ENCODE data around the gene SEC23A.
"Not testable (repeated sequence)": the region's sequence is repeated elsewhere in the genome, so short reads cannot be mapped to it uniquely, and the experiment has no call there.

SEC23A gene

DNA sequence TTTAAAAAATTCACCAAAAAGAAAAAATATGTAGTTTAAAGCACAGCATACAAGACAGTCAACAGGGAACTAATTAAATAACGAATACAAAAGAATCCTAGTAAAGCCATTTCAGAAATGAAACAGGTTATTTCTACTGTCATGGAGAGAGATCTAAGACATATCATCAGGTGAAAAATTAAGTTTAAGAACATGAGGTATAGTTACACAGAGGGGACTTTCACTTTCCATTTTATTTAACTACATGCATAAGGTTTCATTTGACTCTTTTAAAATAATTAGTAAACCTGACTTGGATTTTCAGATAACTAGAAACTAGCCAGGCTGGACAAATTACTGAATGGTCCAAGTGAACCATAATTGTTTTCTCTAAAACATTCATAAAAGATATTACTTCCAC is 11.3 kb downstream of the SEC23A start:
- no peak for DNase-seq (ENCODE audit: low read depth)

DNA sequence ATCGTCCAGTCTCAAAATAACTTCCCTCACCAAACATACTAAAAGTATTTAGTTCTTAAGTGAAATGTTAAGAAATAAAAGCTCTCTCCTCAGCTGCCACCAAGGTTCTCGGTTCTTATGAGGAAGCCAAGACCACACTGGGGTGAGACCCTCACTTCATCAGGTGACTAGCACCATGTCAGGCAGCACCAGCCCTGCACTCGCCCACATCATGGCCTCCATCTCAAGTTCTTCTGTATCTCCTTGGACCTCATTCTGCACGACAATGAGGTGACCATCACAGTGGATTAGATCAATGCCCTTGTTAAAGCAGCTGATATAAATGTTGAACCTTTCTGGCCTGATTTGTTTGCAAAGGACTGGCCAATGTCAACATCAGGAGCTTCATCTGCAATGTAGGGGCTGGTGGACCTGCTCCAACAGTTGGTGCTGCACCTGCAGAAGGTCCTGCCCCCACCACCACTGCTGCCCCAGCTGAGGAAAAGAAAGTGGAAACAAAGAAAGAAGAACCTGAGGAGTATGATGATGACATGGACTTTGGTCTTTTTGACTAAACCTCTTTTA is 12.4 kb downstream of the SEC23A start:
- DNase-seq (ENCODE audit: low read depth), result no peak

DNA sequence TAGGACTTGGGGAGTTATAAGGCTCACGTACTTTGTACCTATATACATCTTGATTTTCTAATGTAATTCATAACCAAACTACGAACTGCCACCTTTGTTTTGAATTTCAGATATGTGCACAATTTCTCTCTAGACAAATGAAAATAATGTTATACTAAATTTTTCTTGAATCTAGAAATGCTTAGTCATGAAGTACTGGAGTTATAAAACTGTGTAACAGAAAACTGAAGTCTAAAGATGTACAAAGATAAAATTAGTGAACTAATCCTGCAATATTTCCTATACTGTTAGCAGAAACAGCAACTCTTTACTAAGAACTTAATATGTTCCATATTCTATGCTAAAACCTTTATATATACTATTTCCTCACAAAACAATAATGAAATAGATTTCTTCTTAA is 15.5 kb downstream of the SEC23A start:
- no peak for DNase-seq (ENCODE audit: low read depth)

DNA sequence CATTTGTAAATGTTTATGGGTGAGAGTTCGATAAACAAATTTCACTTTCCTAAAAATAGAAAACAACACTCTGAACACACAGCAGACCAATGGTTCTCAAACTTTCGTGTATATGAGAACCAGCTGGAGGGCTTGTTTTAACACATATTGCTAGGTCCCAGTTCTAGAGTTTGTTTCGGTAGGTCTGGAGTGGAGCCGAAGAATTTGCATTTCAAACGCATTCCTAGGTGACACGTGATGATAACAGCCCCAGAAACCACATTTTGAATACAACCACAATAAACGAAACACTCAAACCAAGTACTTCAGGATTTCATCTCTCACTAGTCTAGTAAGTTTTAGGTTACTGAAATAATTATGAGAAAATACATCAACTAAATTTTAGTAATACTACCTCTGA is 17.1 kb downstream of the SEC23A start:
- no peak for DNase-seq (ENCODE audit: low read depth)

DNA sequence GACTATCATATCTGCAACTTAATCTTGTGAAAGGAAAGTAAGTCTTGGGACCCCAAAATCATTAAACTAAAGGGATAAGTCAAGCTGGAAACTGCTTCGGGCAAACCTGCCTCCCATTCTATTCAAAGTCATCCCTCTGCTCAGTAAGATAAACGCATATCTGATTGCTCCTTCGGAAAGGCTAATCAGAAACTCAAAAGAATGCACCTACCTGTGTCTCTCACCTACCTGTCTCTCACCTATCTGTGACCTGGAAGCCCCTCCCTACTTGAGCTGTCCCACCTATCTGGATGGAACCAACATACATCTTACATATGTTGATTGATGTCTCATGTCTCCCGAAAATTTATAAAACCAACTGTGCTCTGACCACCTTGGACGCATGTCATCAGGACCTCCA is 19.9 kb downstream of the SEC23A start:
- no peak for DNase-seq (ENCODE audit: low read depth)

DNA sequence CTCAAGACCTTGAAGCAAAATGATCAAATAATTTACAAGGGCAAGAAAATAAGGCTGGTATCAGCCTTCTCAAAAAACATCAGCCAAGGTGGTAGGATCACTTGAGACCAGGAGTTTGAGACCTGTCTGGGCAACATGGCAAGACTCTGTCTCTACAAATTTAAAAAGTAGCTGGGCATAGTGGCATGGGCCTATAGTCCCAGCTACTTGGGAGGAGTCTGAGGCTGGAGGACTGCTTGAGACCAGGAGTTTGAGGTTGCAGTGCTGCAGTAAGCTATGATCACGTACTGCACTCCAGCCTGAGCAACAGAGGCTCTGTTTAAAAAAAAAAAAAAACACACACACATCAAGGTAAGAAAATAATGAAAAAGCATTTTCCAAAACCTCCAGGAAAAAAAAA is 22.1 kb downstream of the SEC23A start:
- no peak for DNase-seq (ENCODE audit: low read depth)

DNA sequence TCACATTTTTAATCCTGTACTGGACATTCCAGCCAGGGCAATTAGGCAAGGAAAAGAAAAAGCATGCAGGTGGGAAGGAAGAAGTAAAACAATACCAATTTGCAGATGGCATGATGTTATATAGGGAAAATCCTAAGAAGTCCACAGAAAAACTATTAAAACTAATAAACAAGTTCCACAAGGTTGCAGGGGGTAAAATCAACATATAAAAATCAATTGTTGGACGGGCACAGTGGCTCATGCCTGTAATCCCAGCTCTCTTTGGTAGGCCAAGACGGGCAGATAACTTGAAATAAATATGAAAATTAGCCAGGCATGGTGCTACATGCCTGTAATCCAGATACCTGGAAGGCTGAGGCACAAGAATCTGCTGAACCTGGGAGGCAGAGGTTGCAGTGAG is 31.9 kb downstream of the SEC23A start:
- no peak for DNase-seq (ENCODE audit: low read depth)

DNA sequence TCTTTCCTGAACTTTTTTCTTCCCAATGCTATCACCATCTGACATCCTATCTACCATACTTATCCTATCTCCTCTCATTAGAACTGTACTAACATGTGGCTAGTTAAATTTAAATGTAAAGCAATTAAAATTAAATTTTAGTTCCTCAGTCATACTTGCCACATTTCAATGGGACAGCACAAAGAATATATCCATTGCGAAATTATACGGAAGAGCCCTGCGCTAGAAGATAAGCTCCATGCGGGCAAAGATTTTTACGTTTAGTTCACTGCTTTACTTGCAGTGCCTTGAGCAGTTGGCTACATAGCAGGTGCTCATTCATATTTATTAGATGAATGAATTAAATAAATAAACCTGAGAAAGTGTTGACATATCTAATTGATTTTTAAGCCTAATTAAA is 33.1 kb downstream of the SEC23A start:
- no peak for DNase-seq (ENCODE audit: low read depth)

DNA sequence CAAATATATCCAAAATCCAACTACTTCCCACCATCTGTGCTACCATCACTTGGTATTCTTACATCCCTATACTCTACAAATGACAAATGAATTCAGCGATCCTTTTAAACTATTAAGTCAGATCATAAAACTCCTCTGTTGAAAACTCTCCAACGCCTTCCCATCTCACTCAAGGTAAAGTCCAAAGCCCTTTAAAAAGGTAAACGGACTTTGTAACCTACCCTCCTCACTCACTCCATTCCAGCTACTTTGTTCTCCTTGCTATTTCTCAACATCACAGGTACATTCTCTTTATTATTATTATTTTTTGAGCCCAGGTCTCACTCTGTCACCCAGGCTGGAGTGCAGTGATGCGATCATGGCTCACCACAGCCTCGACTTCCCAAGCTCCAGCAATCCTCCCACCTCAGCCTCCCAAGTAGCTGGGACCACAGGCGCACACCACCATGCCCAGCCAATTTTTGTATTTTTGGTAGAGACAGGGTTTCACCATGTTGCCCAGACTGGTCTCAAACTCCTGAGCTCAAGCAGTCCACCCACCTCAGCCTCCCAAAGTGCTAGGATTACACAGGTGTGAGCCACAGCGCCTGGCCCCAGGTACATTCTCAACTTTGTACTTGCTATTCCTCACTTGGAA is 33.7 kb downstream of the SEC23A start:
- DNase-seq (ENCODE audit: low read depth), result not testable (repeated sequence)

DNA sequence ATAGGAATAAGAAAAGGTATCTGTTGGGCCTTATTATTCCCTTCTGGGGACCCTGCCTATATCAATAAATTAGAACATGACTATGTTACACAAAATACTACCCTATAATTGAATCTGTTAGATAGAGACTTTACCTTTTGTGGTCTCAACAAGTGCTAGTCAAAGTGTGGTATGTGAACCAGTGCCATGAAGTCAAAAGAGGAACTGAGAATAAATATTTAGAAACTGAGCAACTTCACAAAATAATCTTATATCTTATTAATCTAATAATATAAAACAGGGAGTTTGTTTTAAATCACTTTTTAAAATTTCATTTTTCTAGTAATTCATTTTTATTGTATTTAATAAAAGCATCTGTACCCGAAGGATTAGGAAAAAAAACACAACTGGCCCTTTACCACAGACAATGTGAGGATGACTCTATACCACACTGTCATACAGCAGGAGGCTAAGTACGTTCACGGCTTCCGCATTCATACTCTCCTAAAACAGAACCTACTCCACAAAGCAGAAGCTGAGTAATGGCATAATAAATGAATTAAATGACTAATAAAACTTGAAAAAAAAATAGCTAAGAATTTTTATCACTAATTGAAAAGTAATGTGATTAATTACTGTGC is 42.1 kb downstream of the SEC23A start:
- DNase-seq (ENCODE audit: low read depth), result no peak

DNA sequence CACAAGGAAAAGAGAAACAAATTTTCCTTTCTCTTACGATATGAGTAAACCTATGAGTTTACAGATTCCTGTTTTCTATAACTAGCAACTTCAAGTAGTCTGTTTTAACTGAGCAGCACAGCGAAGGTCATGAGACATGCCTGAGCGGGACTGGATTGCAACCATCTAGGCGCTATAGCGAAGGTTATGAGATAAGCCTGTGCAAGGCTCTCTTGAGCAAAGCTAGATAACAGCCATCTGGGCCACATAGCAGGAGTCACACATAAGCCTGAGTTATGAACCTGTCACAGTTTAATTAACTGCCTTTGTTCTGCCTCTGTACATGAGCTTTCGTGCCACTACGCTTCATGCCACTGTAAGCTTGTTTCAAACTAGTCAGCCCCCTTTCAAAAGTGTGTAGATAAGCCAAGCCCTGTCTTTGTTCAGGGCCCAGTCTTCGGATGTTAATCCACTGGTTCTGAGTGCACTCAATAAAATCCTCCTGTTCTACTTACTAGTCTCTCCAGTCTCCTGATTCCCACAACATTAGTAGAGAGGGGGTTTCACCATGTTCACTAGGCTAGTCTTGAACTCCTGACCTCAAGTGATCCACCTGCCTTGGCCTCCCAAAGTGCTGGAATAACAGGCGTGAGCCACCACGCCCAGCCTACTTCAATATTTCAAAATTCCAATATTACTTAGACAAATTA is 47.1 kb downstream of the SEC23A start:
- DNase-seq (ENCODE audit: low read depth), result no peak

DNA sequence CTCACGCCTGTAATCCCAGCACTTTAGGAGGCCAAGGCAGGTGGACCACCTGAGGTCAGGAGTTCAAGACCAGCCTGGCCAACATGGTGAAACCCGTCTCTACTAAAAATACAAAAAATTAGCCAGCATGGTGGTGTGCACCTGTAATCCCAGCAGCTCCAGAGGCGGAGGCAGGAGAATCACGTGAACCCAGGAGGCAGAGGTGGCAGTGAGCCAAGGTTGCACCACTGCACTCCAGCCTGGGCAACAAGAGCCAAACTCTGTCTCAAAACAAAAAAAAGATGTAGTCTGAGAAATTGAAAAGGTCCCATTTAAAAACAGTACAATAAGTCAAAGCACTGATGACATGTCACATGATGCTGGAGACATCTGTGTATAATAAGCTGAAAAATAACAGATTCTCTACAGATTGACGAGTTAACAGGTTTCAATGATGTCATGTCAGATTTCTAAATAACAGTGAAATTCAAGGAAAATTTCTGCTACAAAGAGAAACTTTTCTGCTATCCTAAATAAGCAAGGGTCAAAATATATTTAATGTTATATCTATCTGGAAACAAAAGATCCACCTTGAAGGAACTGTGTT is 50.1 kb downstream of the SEC23A start:
- not testable (repeated sequence) for DNase-seq (ENCODE audit: low read depth)

DNA sequence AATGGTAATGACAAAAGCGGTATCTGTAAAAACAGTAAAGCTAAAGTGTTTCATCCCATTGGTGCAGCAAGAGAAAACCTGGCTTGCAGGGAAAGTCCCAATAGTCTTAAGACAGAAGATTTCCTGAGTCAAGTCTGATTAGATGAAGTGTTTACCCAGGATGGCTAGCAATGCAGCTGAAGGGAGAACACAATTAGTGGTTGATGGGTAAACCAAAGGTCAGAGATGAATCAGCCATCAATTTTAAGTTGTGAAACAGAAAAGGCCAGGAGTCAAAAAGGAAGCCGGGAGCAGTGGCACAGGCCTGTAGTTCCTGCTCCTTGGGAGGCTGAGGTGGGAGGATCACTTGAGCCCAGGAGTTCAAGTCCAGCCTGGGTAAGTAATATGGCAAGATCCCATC is 52.6 kb downstream of the SEC23A start:
- peak; percentile 82 for DNase-seq (ENCODE audit: low read depth)

DNA sequence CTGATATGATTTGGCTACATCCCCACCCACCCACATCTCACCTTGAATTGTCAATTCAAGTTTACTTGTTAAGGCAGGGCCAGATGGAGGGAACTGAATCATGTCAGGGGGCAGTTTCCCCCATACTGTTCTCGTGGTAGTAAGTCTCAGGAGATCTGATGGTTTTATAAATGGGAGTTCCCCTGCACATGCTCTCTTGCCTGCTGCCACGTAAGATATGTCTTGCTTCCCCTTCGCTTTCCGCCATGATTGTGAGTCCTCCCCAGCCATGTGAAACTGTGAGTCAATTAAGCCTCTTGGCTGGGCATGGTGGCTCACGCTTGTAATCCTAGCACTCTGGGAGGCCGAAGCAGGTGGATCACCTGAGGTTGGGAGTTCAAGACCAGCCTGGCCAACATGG is 57.1 kb downstream of the SEC23A start:
- DNase-seq (ENCODE audit: low read depth), result not testable (repeated sequence)

DNA sequence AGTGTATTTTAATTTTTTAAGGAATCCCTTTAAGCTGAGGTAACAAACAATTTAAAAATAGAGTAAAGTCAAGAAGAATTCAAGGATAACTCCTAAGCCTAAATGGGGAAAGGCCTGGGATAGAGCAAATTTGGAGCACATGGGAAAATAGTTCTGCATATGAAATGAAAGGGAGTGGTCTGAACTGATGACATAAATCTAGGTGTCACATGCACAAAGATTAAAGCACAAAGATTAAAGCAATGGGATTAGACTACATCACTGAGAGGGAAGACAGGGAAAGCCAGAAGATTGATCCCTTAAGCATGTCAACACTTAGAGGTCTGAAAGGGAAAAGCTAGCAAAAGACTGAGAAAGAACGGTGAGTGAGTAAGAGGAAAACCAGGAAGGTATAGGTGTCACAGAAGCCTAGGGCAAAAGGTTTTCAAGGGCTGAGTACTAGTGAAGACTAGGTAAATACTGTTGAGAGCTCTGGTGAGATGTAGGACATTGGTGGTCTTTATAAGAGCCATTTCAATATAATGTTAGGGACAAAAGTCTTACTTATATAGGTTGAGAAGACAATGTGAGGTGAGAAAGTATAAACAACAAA is 59.6 kb downstream of the SEC23A start:
- DNase-seq (ENCODE audit: low read depth), result no peak

DNA sequence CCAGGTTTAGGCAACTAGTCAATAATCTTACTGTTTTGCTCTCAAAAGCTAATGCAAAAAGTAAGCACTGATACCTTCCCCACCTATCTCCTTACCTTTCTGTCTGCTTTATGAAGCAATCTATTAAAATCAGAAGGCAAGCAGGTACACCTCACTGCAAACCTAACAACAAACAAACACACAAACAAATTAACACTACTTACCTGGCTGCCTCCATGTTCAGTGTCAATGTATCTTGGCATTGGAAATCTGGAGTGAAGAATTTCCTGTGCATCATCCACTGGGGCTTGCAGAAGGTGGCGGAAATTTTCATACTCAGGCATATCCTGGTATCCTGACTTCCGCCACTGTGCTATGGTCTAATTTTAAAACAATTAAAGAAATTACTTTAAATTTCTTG is 62.5 kb downstream of the SEC23A start:
- DNase-seq (ENCODE audit: low read depth), result no peak

DNA sequence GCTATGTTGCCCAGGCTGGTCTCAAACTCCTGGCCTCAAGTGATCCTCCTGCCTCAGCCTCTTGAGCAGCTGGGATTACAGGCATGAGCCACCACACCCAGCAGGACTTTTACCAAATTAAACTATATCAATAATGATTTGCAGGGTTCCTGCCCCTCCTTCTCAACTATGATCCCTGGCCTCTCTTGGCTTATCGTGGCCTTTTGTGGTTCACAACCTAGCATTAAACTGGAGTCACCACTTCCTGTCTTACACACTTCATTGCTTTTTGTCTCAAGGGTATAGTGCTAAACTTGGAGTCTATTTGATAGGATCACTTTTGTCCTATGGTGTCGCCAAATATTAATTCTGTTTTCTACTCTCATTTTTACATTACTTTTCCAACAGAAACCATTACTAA is 64.5 kb downstream of the SEC23A start:
- DNase-seq (ENCODE audit: low read depth), result no peak

DNA sequence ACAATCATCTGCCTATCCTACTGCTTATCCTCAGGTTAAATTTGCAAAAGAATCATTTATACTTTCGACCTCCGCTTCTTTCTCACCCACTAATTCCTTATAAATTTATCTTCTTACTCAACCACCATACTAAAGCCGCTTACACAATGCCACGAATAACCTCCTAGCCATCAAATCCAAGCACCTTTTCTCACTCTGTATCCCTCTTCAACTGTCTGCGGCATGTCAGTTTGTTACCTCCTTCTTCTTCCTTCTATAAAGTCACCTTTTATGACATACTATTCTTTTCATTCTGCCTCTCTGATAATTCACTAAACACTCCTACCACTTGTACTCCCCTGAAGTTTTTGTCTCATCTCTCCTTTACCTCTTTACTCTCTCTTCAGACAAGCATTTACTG is 66.3 kb downstream of the SEC23A start:
- no peak for DNase-seq (ENCODE audit: low read depth)

DNA sequence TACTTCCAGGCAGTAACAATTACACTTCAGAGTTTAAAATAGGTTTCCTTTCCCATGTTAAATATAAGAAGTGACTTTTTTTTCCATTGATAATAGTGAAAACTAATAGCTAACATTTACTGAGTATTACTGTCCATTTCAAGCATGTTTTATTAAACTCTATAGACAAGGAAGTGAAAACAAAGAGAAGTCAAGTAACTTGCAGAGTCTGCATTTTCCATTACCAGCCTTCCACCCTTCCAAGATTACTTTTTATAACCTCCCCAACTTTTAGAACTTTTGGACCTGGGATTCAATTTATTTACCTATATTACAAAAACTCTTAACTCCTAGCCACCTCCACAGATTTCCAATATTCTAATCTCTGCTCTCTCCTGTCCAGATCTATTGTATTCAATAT is 67.7 kb downstream of the SEC23A start:
- DNase-seq (ENCODE audit: low read depth), result no peak

DNA sequence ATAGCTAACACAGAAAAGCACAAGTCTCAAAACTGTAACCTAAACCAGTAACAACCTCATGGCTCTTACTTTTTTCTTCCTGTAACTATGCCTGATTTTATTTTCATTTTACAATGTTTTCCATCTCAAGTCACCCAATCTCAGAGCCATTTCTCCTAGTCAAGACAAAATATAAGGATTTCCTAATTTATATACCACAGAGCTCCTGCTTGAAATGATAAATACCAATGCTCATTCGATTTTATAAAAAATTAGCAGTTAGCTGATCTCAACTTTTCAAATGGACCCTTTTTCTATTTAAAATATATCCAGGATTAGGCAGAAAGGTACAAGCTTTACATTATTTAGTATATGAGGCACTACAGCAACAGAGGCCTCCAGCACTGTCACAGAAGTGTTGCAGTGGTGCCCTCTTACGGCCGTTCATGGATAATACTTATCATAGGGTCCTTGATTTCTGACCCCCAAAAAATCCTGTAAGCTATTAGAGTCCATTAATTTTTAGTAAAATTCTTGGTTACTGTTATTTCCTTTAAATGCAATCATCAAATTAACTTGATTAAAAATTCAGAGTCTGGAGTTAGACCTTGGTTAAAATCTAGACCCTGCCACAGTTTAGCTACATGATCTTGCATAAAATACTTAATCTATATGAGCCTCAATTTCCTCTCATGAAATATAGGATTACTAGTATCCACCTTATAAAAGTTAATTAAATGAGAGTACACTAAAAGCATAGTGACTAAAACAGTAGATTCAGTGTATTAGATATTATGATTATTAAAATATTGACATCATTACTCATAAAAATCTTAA is 68.3 kb downstream of the SEC23A start:
- peak; percentile 19 for DNase-seq (ENCODE audit: low read depth)

DNA sequence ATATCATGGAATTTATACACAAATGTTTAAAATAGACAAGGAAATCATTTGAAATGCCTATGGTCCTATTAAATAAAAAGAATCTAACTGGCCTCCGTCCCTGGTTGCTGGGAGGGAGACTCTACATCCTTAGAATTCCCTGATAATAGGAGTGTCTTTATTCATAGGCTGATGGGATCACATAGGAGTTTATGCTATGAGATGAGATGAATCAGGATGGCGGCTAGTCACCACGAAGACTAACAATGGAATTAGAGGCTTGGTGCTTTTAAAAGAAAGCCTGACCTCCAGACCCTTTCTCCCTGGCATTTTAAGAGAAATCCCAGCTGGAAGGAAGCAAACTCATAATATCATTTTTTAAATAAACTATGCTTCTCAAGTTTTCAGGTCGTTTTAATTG is 69.7 kb downstream of the SEC23A start:
- DNase-seq (ENCODE audit: low read depth), result peak; percentile 45

DNA sequence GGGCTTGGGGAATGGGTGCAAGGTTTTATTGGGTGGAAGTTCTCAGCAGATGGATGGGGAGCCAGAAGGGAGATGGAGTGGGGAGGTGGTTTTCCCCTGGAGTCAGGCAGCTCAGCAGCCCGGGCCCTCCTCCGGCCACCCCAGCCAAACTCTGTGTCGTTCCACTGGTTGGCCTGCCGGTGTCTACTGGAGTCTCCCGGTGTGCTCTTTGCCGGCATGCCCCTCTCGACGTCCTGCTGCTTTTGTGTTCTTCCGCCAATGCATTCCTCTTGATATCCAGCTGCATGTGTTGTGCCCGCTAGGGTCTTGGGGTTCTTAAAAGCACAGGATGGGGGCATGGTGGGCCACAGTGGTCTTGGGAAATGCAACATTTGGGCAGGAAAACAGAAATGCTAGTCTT is 72.8 kb downstream of the SEC23A start:
- no peak for DNase-seq (ENCODE audit: low read depth)

All from ELR (cell line).